Measurements from ENCODE around the gene GRIA4.

DNA sequence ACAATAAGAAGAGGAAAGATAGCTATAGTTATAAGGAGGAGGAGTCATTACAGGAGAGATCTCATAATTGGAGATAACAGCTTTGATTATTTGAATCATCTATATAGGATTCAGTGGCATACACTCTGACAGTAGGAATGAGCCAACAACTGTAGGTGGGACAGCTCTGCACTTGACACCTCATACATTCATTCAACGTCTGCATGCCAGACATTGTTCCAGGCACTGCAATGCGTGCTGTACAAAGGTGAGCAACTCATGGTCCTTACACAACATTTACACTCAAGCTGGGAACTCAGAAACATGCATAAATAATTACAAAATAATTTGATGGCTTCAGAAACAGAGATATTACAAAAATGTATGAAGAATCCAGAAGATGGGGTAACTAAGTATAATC, 257.9 kb downstream of the GRIA4 start:
- TF ChIP-seq EP300 (IDR thresholded peaks at IDR 0.05; ENCODE audit: low read depth in 2 of 2, low read length in 2 of 2) (no peak), EP300 (CRISPR knock-in tag; IDR thresholded peaks at IDR 0.05; ENCODE audit: borderline replicate concordance) (no peak), IRF2 (CRISPR knock-in tag; IDR thresholded peaks at IDR 0.05) (no peak), ESRRA (CRISPR knock-in tag; IDR thresholded peaks at IDR 0.05; ENCODE audit: low read depth) (no peak), ZNF709 (CRISPR knock-in tag; IDR thresholded peaks at IDR 0.05) (no peak), ZBTB44 (CRISPR knock-in tag; IDR thresholded peaks at IDR 0.05) (no peak), ZNF468 (CRISPR knock-in tag; IDR thresholded peaks at IDR 0.05) (no peak)
- TF ChIP-seq, protein P1, sequence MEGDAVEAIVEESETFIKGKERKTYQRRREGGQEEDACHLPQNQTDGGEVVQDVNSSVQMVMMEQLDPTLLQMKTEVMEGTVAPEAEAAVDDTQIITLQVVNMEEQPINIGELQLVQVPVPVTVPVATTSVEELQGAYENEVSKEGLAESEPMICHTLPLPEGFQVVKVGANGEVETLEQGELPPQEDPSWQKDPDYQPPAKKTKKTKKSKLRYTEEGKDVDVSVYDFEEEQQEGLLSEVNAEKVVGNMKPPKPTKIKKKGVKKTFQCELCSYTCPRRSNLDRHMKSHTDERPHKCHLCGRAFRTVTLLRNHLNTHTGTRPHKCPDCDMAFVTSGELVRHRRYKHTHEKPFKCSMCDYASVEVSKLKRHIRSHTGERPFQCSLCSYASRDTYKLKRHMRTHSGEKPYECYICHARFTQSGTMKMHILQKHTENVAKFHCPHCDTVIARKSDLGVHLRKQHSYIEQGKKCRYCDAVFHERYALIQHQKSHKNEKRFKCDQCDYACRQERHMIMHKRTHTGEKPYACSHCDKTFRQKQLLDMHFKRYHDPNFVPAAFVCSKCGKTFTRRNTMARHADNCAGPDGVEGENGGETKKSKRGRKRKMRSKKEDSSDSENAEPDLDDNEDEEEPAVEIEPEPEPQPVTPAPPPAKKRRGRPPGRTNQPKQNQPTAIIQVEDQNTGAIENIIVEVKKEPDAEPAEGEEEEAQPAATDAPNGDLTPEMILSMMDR (CRISPR knock-in tag; IDR thresholded peaks at IDR 0.05): no peak
